Thyroid gland (tissue), 4 donors: ENCODE data around the gene SURF4. TPM values are rescaled to one million over a fixed set of nuclear protein-coding genes. Genes with fewer than 3 reads are reported as not detected.
"Not testable (repeated sequence)": the region's sequence is repeated elsewhere in the genome, so short reads cannot be mapped to it uniquely, and the experiment has no call there.

Source experiments
- DNase-seq, 2 donors: peaks; one replicate each; pipeline ENCODE4 v3.0.0-alpha.2; 2019
- H3K27ac ChIP-seq, 3 donors: fragments of 200-600 bp; sonication (generic); 1 replicate in 2 of 3; 2 replicates in 1 of 3; pipeline ENCODE4 v1.5.1; 2016 to 2019; ENCODE audit warnings: mild to moderate bottlenecking in 1 of 3, moderate library complexity in 1 of 3
- H3K27me3 ChIP-seq: fragments of 200-600 bp; sonication (generic); one replicate; pipeline ENCODE4 v1.5.1; 2019
- H3K36me3 ChIP-seq, 2 donors: fragments of 200-600 bp; sonication (generic); one replicate each; pipeline ENCODE4 v1.5.1; 2016 to 2019
- H3K4me1 ChIP-seq, 2 donors: fragments of 200-600 bp; sonication (generic); one replicate each; pipeline ENCODE4 v1.5.1; 2017 to 2019
- H3K4me3 ChIP-seq, 3 donors: fragments of 200-600 bp; sonication (generic); replicated peaks in 1 of 3; 1 replicate in 2 of 3; 2 replicates in 1 of 3; pipeline ENCODE4 v1.5.1; 2016; ENCODE audit warnings: mild to moderate bottlenecking in 1 of 3
- H3K9me3 ChIP-seq: fragments of 200-600 bp; sonication (generic); one replicate; pipeline ENCODE4 v1.5.1; 2017
- CTCF ChIP-seq, 6 experiments: fragments of 200-600 bp in 3 of 6; fragments of 450-650 bp in 3 of 6; sonication (generic) in 3 of 6; IDR thresholded peaks; one replicate each; pipeline ENCODE4 v1.5.1; 2016 to 2019; ENCODE audit warnings: antibody characterized with exemption in 6 of 6, mild to moderate bottlenecking in 2 of 6, inconsistent platforms in 1 of 6, moderate library complexity in 1 of 6
- POLR2A ChIP-seq, 2 donors: fragments of 450-650 bp; IDR thresholded peaks; one replicate each; pipeline ENCODE4 v1.6.1; 2017; ENCODE audit warnings: antibody characterized with exemption in 2 of 2, mild to moderate bottlenecking in 2 of 2, moderate library complexity in 1 of 2
- WGBS, 2 donors: methylation state at CpG; one replicate each; pipeline ENCODE4 v1.1.5; 2017; 5-methylcytosine and 5-hydroxymethylcytosine counted together
- intact Hi-C: fragments of 100-400 bp; cut with DNase I; formaldehyde crosslinking; loops from one replicate; pipeline ENCODE4 v1.15.1; 2023
- small RNA-seq: library from RNA; depleted of rRNA; stranded (forward); fragments of <200 nt; gene quantifications from one replicate; pipeline ENCODE3, GENCODE V24; 2016
- total RNA-seq, 4 donors: library from RNA; depleted of rRNA; stranded (reverse); fragments of >200 nt; gene quantifications; one replicate each; pipeline ENCODE4 v1.2.3, GENCODE V29; 2016

The SURF4 gene
- total RNA-seq, 4 donors from 2014 or later, result 165 to 253 (median 226) TPM

- intact Hi-C loops, result no loop called here
- Histone ChIP-seq H3K27me3 (no peaks in the 10 kb centered on the region), H3K4me3 (no peak overlapping the region), H3K4me1 (peaks cover 0 to 5% of the 10 kb centered on the region in 2 donors), H3K9me3 (no peaks in the 10 kb centered on the region), H3K36me3 (no peaks in the 10 kb centered on the region), H3K27ac (no peak overlapping the region)
- 81 to 86% methylated on average over 13 of the region's 13 CpGs for WGBS, 2 donors
- TF ChIP-seq POLR2A (IDR thresholded peaks at IDR 0.05) (no peak), CTCF (IDR thresholded peaks at IDR 0.05) (no peak)
- DNase-seq, result no peak
These were observed 54.4 kb downstream of the SURF4 start for GRCh38 chr9:133321411-133321935.

DNA sequence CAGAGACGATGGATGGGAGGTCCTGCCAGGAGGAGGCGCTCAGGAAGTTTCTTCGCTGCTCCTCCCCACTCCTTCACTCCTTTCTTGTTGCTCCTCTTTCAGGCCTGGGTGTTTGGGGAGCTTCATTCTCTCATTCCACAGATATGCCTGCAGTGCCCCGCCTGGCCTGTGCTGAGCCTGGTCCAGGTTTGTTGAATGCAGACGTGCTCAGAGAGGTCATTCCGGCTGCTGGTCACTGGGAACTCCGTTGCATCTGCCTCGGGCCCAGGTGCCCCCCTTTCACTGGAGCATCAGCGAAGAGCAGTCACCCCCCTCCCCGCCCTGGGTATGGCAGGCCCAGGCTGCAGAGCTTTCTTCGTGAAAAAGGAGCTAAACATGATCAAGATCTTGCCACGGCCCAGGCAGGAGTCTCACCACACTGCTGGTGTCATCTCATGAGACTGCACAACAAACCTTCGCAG, 55.4 kb downstream of the SURF4 start:
- intact Hi-C loops, result no loop called here

GRCh38 chr9:133317551-133317950, 58.3 kb downstream of the SURF4 start:
- H3K36me3 ChIP-seq, H3K9me3 ChIP-seq, DNase-seq, intact Hi-C loops, H3K4me1 ChIP-seq, H3K4me3 ChIP-seq, H3K27ac ChIP-seq, H3K27me3 ChIP-seq: not testable (repeated sequence)
- 77 to 85% methylated on average over 4 to 7 of the region's 13 CpGs for WGBS, 2 donors

More for the DNA sequence above, 55.4 kb downstream of the SURF4 start:
- Histone ChIP-seq H3K27me3 (no peaks in the 10 kb centered on the region), H3K4me3 (no peak overlapping the region), H3K9me3 (no peaks in the 10 kb centered on the region), H3K4me1 (no peaks in the 10 kb centered on the region), H3K36me3 (no peaks in the 10 kb centered on the region), H3K27ac (no peak overlapping the region)
- no peak for DNase-seq
- WGBS, 2 donors, result 79 to 91% methylated on average over 6 to 9 of the region's 13 CpGs
- TF ChIP-seq CTCF (IDR thresholded peaks at IDR 0.05), result no peak

DNA sequence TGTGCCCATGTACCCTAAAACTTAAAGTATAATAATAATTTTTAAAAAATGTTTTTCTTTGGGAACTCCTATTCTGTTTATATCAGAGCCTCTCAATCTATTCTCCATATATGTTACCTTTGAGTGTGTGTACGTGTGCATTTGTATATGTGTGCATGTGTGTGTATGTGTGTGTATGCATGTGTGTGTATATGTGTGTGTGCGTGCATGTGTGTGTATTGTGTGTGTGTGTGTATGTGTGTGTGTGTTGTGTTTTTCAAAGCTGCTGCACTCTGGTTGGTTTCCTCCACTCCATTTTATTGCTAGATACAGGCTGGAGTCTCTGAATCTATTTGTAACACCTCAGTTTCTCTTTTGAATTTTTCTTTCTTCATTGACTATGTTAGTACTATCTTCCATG, 59.9 kb downstream of the SURF4 start:
- H3K27ac ChIP-seq, result no peak overlapping the region
- H3K4me1 ChIP-seq, result no peaks in the 10 kb centered on the region
- no peak for TF ChIP-seq POLR2A (IDR thresholded peaks at IDR 0.05)
- TF ChIP-seq CTCF (IDR thresholded peaks at IDR 0.05), result no peak
- intact Hi-C loops, result no loop called here
- no peak overlapping the region for H3K4me3 ChIP-seq
- H3K9me3 ChIP-seq, result no peaks in the 10 kb centered on the region
- WGBS, 2 donors, result 71 to 74% methylated on average over 2 of the region's 2 CpGs
- DNase-seq, result no peak
- H3K27me3 ChIP-seq, result no peaks in the 10 kb centered on the region
- H3K36me3 ChIP-seq, result no peaks in the 10 kb centered on the region

Small RNA genes within 50 kb of the gene (small RNA-seq; reads per million reads assigned to genes)
- not detected for gene RF00019
- gene SNORD24, result not detected
- gene SNORD36A, result not detected
- gene SNORD36B, result not detected
- gene SNORD36C, result not detected

Other genes with a start within 250 kb of the SURF4 start
- gene GBGT1, start 212.1 kb downstream of the SURF4 start, total RNA-seq, result 10 to 100 TPM; 21.4 to 45.0 (median 25.1) TPM
- gene OBP2B, start 166.8 kb downstream of the SURF4 start, total RNA-seq, result not detected
- 10 to 100 TPM; 15.7 to 32.6 (median 24.9) TPM for gene ABO, start 100.9 kb downstream of the SURF4 start, total RNA-seq
- gene SURF6, start 39.9 kb downstream of the SURF4 start, total RNA-seq, result 10 to 100 TPM; 18.4 to 34.9 (median 22.0) TPM
- 10 to 100 TPM; 41.9 to 58.2 (median 48.6) TPM for gene MED22, start 27.9 kb downstream of the SURF4 start, total RNA-seq
- 1,000 to 10,000 TPM; 1,394 to 2,407 (median 1,585) TPM for gene RPL7A, start 27.8 kb downstream of the SURF4 start, total RNA-seq
- 10 to 100 TPM; 51.5 to 82.7 (median 64.7) TPM for gene SURF1, start 19.6 kb downstream of the SURF4 start, total RNA-seq
- 10 to 100 TPM; 26.2 to 42.7 (median 31.6) TPM for gene SURF2, start 19.5 kb downstream of the SURF4 start, total RNA-seq
- gene STKLD1, start 306 bp upstream of the SURF4 start, total RNA-seq, result 1 to 10 TPM in 2 of 4 donors, not detected in 2; 1.6 to 2.2 TPM
- 10 to 100 TPM; 16.0 to 21.9 (median 19.0) TPM for gene REXO4, start 42.0 kb upstream of the SURF4 start, total RNA-seq
- gene ADAMTS13, start 46.3 kb upstream of the SURF4 start, total RNA-seq, result 1 to 10 TPM; 1.5 to 2.8 (median 2.0) TPM
- gene CACFD1, start 83.9 kb upstream of the SURF4 start, total RNA-seq, result 10 to 100 TPM; 21.4 to 36.7 (median 33.5) TPM
- 1 to 10 TPM; 1.1 to 3.8 (median 2.5) TPM for gene SLC2A6, start 103.0 kb upstream of the SURF4 start, total RNA-seq
- gene MYMK, start 148.9 kb upstream of the SURF4 start, total RNA-seq, result not detected
- gene ADAMTSL2, start 158.6 kb upstream of the SURF4 start, total RNA-seq, result 1 to 10 TPM; 2.4 to 9.3 (median 8.7) TPM
- gene FAM163B, start 233.3 kb upstream of the SURF4 start, total RNA-seq, result not detected